GM19043 (cell line): ENCODE data around the gene KIRREL1.

Experiments used
- ATAC-seq: cut with Tn5 transposase; IDR thresholded peaks from one replicate; pipeline ENCODE4 v1.9.1; 2021; ENCODE audit warnings: low read depth; ENCODE audit not compliant: unreplicated experiment

The KIRREL1 gene

DNA sequence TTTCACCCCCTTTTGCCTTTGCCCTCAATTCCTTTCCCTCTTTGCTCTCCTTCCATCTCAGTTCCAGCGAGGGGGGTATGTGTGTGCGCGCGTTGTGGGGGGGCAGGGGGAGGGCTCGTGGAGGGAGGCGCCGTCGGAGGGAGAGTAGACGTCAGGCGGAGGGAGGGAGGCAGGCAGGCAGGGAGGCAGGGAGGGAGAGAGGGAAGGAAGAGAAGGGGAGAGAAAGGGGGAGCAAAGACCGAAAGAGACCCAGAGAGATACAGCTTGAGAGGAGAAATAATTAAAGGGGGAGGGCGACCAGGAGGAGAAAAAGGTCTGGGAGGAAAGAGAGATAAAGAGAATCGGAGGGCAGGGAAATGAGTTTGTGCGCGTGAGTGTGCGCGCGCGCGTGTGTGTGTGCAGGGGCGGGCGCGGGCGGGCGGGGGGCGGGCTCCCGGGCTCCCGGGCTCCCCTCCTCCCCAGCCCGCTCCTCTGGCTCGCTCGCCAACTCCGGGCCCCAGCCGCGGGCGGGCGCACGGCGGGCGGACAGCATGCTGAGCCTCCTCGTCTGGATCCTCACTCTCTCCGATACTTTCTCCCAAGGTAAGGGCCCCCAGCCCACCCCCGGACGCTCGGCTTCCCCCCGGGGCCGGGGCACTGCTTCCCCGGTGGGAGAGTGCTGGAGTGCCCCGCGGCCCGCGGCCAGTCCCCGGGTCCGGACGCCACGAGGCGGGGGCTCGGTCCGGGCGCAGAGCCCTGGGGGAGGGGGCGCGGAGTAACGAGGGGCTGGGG is at the start of gene KIRREL1:
TSS of gene KIRREL1 (plus strand) at position 499 of the 771 bp plus-strand sequence. CDS start at position 531, 32 bp downstream.
- ATAC-seq = no peak

- ATAC-seq = no peak
Observed at GRCh38 chr1:157944663-157945280, 48.7 kb upstream of the KIRREL1 start.

- ATAC-seq = no peak
Observed at GRCh38 chr1:157948312-157949073, 45.0 kb upstream of the KIRREL1 start.

DNA sequence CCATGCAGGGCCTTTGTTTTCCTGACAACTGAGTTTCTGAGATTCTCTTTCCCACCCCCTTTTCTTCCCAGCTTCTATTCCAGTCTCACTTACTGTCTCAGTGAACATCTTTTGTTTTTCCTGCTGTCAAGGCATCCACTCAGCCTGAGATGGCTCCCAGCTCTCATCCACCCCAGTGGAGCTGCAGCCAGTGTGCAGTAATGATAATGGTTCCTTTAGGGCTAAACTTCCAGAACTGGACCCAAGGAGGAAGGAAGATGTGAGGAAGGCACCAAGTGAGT is 44.4 kb upstream of the KIRREL1 start:
- no peak for ATAC-seq

- no peak for ATAC-seq
Observed at GRCh38 chr1:157951230-157951629, 42.2 kb upstream of the KIRREL1 start.

DNA sequence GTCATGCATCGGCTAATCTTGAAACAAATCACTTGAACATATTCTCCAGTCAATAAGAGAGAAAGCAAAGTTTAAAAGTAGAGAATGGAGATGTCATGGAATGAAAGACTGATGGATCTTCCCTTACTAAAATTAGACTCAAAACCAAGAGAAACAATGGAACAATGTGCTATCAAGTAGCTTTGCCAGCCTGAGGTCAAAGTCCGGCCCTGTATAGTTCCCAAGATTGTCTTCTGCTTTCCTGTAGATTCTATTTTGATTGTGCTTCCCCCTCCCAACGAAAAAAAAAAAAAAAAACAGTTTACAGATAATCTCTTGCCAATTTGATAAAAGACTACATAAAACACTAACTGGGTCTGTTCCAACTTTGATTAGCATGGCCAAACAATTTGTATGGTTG is 40.8 kb upstream of the KIRREL1 start:
- ATAC-seq = no peak

DNA sequence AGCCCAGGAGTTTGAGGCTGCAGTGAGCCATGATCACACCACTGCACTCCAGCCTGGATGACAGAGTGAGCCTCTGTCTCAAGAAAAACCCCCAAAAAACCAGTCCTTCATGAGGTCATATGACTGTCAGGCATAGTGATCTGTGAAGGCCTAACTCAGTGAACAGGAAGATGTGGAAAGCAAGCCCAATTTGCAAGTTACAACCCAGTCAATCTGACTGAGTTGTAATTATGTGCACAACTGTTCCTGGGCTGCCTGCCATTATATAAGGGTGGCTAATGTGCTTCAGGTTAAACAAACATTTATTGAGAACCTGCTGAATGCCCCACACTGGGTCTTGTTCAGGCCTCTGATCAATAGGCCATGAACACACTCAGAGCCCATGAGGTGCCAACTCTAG is 38.2 kb upstream of the KIRREL1 start:
- no peak for ATAC-seq

GRCh38 chr1:157955857-157956256 is 37.6 kb upstream of the KIRREL1 start:
- no peak for ATAC-seq

DNA sequence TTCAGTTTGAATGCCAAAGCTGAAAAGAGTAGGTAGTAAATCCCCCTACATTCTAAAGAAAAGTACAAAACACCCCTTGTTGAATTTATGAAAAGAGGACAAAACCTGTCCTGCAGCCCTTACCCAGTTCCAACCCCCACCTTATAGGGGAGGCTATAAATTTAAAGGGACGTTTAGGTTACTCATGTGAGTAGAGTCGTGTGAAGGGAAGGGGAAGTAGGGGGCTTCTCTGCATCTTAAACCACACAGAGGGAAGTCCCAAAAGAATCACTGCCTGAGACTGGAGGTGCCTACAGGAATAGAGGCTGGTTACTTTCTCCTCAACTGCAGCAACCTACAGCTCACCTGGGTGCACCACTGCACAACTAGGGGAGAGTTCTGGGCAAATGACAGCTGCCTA is 36.7 kb upstream of the KIRREL1 start:
- no peak for ATAC-seq

DNA sequence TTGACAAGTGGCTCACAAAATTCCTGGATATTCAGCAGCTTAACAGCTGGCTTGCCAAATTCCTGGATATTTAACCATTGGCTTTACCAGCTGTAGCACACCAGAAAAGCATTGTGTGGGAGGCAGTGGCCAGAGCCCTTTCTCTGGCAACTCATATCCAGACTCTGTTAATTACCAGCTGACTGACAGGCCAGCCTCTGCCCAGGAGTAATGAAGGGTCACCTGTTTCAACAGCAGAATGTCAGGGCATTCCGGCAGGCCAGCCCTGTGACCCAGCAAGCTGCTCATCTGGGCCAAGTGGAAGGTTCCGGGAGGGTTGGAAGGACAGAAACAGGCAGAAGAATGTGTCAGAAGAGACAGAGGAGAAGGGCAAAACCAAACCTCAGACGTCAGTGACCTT is 35.2 kb upstream of the KIRREL1 start:
- ATAC-seq = no peak

- ATAC-seq = no peak
Observed at GRCh38 chr1:157959750-157960149, 33.7 kb upstream of the KIRREL1 start.

- no peak for ATAC-seq
Observed at GRCh38 chr1:157960773-157961172, 32.7 kb upstream of the KIRREL1 start.

DNA sequence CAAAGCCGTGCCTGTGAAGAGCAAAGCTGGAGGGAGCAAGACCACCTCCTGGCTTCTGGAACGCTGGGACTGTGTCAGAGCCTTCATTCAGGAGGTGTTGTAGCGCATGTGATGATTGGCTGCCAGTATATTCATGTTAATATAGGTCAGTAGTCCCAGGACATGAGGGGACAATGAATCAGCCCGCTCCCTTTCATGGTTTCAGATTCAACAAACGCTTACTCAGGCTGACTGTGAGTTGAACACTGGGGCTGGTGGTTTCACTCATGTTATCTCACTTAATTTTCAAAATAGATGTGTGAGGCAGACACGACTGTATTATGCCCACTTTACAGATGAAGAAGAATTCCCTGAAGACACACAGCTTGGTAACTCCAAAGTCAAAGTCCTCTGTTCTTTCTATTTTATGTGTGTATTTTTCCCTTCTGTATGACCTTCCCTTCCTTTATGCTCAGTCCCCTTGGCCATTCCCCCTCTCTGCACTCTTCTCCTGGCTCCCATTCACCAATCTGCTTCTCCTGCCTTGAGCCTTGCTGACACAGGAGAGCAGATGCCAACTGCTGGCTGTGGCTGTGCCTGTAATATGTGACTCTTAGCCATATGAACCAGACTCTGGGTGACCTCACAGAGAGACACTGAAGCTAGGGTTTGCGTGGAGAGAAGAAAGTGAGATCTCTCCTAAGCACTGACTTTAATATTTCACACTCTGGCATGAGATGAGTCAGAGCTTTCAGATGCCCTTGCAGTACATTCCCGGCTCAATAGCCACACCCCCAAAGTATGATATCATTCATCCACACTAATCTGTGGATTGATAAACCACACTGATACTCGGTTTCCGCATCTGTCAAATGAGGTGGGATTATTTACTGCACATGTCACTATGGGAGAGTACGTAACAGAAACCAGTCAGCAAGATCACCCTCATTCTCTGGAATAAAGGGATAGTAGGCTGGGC is 31.4 kb upstream of the KIRREL1 start:
- no peak for ATAC-seq

DNA sequence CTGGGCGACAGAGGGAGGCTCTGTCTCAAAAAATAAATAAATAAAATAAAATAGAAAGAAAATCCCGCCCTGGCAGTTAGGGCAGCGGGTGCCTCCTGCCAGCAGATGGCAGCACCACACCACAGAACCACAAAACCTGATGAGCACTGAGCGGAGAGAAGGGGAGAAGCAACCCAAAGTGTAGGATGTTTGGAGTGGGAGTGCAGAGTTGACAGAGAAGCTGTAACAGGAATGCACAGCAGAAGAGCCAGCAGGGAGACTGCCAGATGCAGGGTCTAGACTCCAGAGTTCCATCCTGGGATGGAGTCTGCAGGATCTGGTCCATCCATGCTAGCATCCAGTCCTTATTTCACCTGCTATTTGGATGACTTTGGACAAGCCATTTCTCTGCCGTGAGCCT is 29.7 kb upstream of the KIRREL1 start:
- no peak for ATAC-seq

DNA sequence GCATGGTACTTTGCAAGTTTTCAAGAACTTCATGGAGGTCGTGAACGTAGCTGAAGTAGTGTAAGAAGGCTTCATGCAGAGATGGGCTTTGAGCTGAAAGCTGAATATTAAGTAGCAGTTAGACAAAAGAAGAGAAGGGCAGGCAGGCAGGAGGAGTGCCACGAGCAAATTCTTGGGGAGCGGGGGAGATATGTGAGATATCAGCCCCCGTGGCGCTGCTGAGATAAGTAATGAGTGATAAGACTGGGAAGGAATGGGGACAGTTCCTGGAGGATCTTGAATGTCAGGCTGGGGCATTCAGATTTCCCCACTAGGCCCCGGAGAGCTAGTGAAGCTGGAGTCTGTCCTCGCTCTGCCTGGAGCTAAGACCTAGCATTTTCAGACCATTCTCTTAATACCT is 27.9 kb upstream of the KIRREL1 start:
- ATAC-seq = no peak

DNA sequence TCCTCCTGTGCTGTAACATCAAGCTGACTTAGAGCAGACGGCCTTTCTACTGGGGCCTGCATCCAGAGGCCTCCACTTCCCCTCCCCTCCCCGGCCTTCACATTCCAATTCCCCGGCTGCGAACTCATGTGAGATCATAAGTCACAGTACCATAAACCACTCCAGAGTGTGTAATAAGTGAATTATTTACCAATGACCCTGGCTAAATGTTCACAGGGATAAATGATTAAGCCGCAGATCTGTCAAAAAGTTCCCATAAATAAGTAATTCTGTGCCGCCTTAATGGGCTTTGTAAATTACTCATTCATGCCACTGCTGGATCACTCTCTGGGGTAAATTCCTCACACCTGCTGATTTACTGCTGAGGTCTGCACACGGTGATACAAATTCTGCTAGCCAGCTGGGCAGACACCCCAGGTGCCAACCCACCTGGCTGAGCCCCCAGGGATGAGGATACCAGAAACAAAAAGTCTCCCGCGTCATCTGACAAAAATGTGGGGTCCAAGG is 27.4 kb upstream of the KIRREL1 start:
- ATAC-seq = no peak

GRCh38 chr1:157967205-157967604 is 26.2 kb upstream of the KIRREL1 start:
- no peak for ATAC-seq

DNA sequence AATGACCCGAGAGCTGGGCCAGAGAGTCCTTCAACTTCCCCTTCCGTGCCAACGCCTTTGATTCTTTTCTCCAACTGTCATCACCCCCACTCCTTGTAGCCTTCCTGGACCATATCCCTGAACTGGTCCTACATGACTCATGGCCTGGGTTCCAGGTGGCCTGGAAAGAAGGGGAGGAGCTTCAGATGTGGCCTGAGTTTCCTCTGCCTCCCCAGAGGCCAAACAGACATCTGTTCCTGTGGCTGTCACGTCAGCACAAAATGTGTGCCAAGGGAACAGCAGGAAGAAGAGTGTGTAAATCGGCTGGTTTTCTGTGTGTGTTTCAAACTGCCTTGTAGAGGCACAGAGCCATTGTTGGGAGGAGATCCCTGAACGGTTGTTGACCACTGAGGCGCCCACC is 24.9 kb upstream of the KIRREL1 start:
- no peak for ATAC-seq

GRCh38 chr1:157968946-157969345 is 24.5 kb upstream of the KIRREL1 start:
- ATAC-seq = no peak

DNA sequence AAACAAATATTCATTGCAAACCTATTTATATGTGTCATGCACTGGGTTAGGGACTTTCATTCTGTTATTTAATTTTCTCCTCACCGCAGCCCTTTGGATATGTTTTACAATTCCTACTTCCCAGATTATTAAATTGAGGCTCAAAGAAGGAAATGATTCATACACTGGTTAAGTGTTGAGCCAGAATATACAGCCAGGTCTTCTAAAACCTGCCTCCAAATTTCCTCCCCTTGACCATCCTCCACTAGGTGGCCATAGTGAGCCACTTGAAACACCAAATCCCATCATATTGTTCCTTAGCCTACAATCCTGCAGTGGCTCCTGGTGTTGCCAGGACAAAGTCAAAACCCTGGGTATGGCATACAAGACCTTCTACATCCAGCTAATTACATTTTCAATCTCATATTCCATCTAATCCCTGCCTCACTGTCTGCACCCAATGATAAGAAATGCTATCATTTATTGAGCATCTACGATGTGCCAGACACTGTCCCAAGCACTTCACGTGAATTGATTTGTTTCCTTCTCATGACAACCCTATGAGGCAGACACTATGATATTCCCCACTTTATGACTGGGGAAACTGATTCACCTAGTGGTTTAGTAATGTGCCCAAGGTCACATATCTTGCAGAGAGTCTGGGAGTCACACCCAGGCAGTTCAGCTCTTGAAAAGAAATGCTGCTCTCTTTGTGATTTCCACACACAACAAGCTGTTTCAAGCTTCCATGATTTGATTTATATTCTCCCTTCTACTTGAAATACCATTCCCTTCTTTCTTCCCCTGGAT is 23.6 kb upstream of the KIRREL1 start:
- no peak for ATAC-seq
